Muscle layer of colon (tissue), 2 donors: ENCODE data around the gene C6orf52.

Experiments
- H3K27ac ChIP-seq: one replicate; pipeline ENCODE4 v1.7.0; 2013; ENCODE audit warnings: low read depth, mild to moderate bottlenecking, low read length, moderate library complexity
- H3K27me3 ChIP-seq, 2 donors: one replicate each; pipeline ENCODE4 v1.7.0; 2013; ENCODE audit warnings: low read length in 2 of 2, mild to moderate bottlenecking in 2 of 2; ENCODE audit not compliant: insufficient read depth in 2 of 2, control insufficient read depth in 1 of 2
- H3K36me3 ChIP-seq: one replicate; pipeline ENCODE4 v1.7.0; 2013; ENCODE audit warnings: mild to moderate bottlenecking, low read length; ENCODE audit not compliant: insufficient read depth
- H3K4me1 ChIP-seq: one replicate; pipeline ENCODE4 v1.7.0; 2013; ENCODE audit warnings: mild to moderate bottlenecking, low read length; ENCODE audit not compliant: insufficient read depth
- H3K4me3 ChIP-seq, 2 donors: one replicate each; pipeline ENCODE4 v1.7.0; 2013; ENCODE audit warnings: low read length in 2 of 2, low read depth in 1 of 2, mild to moderate bottlenecking in 1 of 2, moderate library complexity in 1 of 2
- H3K9ac ChIP-seq: one replicate; pipeline ENCODE4 v1.7.0; 2013; ENCODE audit warnings: low read length
- H3K9me3 ChIP-seq: one replicate; pipeline ENCODE4 v1.7.0; 2013; ENCODE audit warnings: mild to moderate bottlenecking, low read length
- donor health status: abdominal sarcoma.
- donor health status: Adenocarcinoma of cecum.

C6orf52 gene

DNA sequence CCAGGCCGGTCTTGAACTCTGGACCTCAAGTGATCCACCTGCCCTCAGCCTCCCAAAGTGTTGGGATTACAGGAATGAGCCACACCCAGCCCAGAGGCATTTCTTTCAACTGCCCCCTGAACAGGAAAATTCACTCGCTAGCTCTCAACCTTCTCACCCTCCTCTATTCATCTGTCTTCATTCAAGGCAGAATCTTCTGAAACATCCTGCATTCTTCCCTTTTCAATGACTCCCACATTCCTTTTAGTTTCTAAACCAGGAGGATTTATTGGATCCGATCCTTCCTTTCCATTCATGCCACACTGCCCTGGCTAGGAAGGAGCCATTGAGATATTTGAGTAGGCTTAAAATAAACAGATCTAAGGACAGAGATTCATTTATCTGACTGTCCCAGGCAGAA, 52.9 kb downstream of the C6orf52 start:
- no peak overlapping the region for H3K9ac ChIP-seq
- no peaks in the 10 kb centered on the region for H3K27me3 ChIP-seq
- H3K36me3 ChIP-seq, result no peaks in the 10 kb centered on the region
- no peaks in the 10 kb centered on the region for H3K4me1 ChIP-seq
- H3K9me3 ChIP-seq, result no peaks in the 10 kb centered on the region
- H3K27ac ChIP-seq, result no peak overlapping the region
- no peak overlapping the region for H3K4me3 ChIP-seq

DNA sequence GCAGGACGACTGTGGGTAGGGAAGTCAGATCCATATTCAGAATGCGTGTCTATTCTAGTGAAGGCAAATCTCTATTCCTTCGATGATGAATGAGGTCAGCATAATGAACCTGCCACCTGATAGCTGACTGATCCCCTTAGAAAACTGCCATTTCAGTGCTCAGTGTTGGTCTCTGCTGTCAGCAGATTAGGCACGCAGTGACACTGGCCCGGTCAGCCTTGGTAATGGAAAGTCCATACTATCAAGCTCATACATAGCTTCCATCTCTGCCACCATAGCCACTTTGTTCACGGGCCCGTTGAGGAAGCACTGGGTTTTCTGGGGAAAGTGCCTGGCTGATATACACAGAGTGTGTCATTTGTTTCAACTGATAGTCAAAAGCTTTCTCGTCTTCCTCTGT, 54.0 kb downstream of the C6orf52 start:
- Histone ChIP-seq H3K27me3 (no peaks in the 10 kb centered on the region), H3K4me1 (no peaks in the 10 kb centered on the region), H3K4me3 (no peak overlapping the region), H3K36me3 (no peaks in the 10 kb centered on the region), H3K9ac (no peak overlapping the region), H3K27ac (no peak overlapping the region), H3K9me3 (no peaks in the 10 kb centered on the region)

DNA sequence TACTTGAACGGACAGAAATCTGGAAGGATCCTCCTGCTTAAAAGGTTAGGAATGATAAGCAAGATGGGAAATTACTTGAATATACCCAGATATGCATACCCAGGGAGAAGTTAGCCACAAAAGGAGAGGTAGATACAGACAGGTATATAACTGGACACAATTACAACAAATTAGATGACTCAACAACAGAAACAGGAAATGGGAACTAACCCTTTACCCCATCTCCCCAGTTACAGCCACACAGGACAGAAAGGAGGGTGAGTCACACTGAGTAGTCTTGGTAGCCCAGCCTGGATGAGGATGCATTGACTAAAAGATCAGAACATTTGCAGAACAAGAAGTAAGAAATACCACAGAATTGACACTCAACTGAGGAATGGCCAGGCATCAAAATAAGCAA, 61.2 kb downstream of the C6orf52 start:
- H3K27me3 ChIP-seq, result no peaks in the 10 kb centered on the region
- H3K4me3 ChIP-seq, result no peak overlapping the region
- no peaks in the 10 kb centered on the region for H3K36me3 ChIP-seq
- no peak overlapping the region for H3K27ac ChIP-seq
- H3K4me1 ChIP-seq, result no peaks in the 10 kb centered on the region
- no peak overlapping the region for H3K9ac ChIP-seq
- no peaks in the 10 kb centered on the region for H3K9me3 ChIP-seq

GRCh38 chr6:10630178-10630577, 64.2 kb downstream of the C6orf52 start:
- Histone ChIP-seq H3K9me3 (no peaks in the 10 kb centered on the region), H3K36me3 (peaks cover 5% of the 10 kb centered on the region), H3K9ac (no peak overlapping the region), H3K4me1 (peaks cover 6% of the 10 kb centered on the region), H3K27me3 (no peaks in the 10 kb centered on the region), H3K4me3 (no peak overlapping the region), H3K27ac (no peak overlapping the region)

DNA sequence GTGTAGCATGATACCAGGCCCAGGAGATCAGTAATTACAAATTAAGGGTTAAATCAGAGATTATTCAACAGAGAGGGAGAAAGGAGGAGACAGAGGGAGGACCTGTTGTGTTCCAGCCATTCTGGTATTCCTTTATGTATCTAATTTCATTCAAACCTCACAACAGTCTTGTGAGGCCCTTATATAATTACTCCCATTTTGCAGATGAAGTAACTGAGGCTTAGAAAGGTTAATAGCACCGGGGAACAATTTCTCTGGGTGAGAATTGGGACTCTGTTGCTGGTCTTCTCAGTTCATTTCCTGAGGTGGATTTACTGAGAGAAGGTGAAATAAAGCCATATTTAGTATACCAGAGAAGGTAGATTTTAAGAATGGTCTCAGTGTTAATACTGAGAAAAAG, 66.6 kb downstream of the C6orf52 start:
- Histone ChIP-seq H3K27me3 (no peaks in the 10 kb centered on the region), H3K9me3 (no peaks in the 10 kb centered on the region), H3K4me3 (no peak overlapping the region), H3K36me3 (peaks cover 24% of the 10 kb centered on the region), H3K4me1 (peaks cover 6% of the 10 kb centered on the region), H3K9ac (no peak overlapping the region), H3K27ac (no peak overlapping the region)

DNA sequence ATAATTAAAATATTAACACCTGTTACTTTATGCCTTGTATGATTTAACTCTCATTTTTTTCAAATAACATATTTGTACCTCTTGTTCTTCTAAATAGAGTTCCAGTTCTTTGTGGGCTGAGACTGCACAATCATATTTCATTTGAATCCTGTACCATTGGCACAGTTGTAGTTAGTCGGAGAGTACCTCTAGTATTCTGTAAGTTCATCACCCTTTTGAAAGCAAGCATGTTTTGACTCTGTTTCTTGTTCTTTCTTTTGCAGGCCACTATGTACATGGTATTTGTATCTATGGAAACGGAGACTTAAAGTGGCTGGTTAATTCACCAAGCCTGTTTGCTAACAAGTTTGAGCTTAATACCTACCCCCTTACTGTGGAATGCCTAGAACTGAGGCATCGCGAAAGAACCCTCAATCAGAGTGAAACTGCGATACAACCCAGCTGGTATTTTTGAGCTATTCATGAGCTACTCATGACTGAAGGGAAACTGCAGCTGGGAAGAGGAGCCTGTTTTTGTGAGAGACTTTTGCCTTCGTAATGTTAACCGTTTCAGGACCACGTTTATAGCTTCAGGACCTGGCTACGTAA, 68.2 kb downstream of the C6orf52 start:
- no peaks in the 10 kb centered on the region for H3K27me3 ChIP-seq
- no peaks in the 10 kb centered on the region for H3K9me3 ChIP-seq
- no peak overlapping the region for H3K9ac ChIP-seq
- peaks cover 14% of the 10 kb centered on the region for H3K4me1 ChIP-seq
- H3K4me3 ChIP-seq, result no peak overlapping the region
- no peak overlapping the region for H3K27ac ChIP-seq
- peaks cover 29% of the 10 kb centered on the region for H3K36me3 ChIP-seq

- no peaks in the 10 kb centered on the region for H3K9me3 ChIP-seq
- no peaks in the 10 kb centered on the region for H3K27me3 ChIP-seq
- H3K9ac ChIP-seq, result no peak overlapping the region
- no peak overlapping the region for H3K27ac ChIP-seq
- peaks cover 16% of the 10 kb centered on the region for H3K4me1 ChIP-seq
- H3K4me3 ChIP-seq, result no peak overlapping the region
- peaks cover 29% of the 10 kb centered on the region for H3K36me3 ChIP-seq
Observed at GRCh38 chr6:10624836-10625235, 69.6 kb downstream of the C6orf52 start.

DNA sequence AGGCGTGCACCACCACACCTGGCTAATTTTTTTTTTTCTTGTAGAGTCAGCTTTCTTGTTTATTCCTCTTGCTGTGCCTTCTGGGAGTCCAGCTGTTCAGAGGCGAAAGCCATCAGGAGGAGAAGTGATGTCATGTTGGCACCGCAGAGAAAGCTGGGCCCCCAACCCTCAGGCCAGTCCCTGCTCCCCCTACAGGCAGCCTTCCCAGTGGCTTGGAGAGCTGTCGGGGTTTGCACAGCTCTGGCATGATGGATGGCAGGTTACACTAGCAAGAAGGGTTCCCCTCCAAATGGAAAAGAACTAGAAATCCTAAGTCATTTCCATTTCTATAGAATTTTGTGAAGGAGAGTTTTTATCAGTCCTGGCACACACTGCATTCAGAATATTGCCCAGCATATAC, 72.6 kb downstream of the C6orf52 start:
- H3K27ac ChIP-seq, result no peak overlapping the region
- no peaks in the 10 kb centered on the region for H3K9me3 ChIP-seq

More for the DNA sequence above, 72.6 kb downstream of the C6orf52 start:
- peaks cover 29% of the 10 kb centered on the region for H3K36me3 ChIP-seq
- no peak overlapping the region for H3K9ac ChIP-seq
- H3K4me1 ChIP-seq, result peaks cover 19% of the 10 kb centered on the region
- H3K4me3 ChIP-seq, result no peak overlapping the region
- no peaks in the 10 kb centered on the region for H3K27me3 ChIP-seq
